GF-D8 (cell line): ENCODE results near the gene CACNB4.
A peak's percentile ranks its signal among the peaks of the same experiment; 100 is the strongest.
"Not testable (repeated sequence)": the region's sequence is repeated elsewhere in the genome, so short reads cannot be mapped to it uniquely, and the experiment has no call there.

Source experiments
- DNase-seq: peaks from one replicate; lab custom pipeline; 2025; lab: John Stamatoyannopoulos, UW

Gene CACNB4

GRCh38 chr2:151945186-151945585 is 153.7 kb downstream of the CACNB4 start:
- no peak for DNase-seq

DNA sequence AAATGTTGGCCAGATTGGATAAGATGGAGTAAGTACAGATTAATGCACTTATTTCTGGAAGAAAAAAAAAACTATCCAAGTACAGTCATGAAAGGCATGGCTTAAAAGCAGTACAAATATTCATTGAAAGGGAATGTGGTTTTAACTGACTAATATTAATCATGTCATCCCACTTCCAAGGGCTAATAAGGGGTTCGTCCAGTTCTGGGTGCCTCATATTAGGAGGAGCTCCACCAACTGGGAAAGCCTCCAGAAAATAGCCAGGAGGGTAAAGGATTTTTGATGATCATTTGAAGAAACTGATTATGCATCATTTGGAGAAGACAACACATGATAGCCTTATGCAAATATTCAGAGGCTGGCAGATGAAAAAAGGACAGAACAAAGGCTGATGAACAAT is 155.4 kb downstream of the CACNB4 start:
- DNase-seq = no peak

GRCh38 chr2:151942540-151943205 is 156.2 kb downstream of the CACNB4 start:
- DNase-seq = peak; percentile 21

DNA sequence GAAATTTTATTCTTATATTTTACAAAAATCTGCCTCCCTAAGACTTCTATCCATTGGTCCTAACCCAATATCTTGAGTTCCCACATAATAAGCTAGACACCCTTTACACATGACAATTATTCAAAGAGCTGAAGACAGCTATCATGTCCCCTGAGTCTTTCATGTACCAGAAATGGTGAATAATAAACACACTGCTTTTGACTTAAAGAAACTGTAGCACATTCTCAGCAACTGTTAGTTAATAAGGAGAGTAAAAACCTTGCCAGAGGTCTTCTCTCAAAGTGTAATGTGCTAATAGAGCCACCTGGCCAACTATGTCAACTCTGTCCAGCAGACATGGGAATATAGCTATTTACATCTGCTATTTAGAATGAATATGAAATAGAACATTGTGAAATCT is 160.9 kb downstream of the CACNB4 start:
- no peak for DNase-seq

DNA sequence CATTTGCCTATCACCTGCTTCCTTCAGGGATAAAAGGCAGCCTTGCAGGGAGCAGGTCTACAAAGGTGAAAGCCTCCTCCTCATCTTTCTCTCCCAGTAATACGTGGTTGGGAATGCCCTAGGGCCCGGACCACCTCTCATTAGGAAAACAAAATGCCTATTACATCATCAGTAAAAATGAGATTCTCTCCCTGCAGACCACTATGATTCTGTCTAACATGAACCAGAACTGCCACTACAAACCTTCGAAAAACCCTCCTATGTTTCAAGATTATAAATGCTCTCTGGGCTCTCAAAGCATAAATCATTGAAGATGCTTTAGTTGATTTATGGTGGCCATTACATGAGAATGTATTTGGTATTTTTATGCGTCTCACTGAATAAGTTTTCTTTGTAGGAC is 162.2 kb downstream of the CACNB4 start:
- no peak for DNase-seq

- no peak for DNase-seq
Observed at GRCh38 chr2:151933266-151933804, 165.5 kb downstream of the CACNB4 start.

- no peak for DNase-seq
Observed at GRCh38 chr2:151931756-151932155, 167.1 kb downstream of the CACNB4 start.

DNA sequence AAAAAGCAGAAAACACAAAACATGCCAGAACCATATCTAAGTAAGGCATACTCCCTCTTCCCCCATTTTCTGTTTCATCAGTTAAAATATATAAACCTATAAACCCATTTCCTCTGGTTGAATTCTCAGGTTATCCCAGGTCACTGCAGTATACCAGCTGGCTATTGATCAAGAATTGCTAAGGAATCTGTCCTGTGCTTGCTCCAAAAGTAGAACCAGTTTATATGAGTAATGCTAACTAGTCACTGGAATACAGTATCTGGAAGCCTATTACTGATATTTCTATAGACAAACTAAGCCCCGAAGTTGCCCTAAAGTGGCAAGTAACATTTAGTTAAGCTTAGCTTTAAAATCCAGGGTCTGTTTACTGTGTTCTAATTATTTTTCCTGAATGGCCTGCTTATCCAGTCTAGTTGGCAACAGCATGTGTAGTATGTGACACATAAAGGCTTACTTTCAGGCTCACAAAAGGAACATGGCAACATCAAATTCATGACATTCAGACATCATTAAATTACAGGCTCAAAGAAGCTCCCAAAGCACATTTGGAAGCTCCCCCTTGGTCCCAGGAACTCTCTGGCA is 167.7 kb downstream of the CACNB4 start:
- DNase-seq = no peak

GRCh38 chr2:151930042-151930441 is 168.8 kb downstream of the CACNB4 start:
- DNase-seq = no peak

DNA sequence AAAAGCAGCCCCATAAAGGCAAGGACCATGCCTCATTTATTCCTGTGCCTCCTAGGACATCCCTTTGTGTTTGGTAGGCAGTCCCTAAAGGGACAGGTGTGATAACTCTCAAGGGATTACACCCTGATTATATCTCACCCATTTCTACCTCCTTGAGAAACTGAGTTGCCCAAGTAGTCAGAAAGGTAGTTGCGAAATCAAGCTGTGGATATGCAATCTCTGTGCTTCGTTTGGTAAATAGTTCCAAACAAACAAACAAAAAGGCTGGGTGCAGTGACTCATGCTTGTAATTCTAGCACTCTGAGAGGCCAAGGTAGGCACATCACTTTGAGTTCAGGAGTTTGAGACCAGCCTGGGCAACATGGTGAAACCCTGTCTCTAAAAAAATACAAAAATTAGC is 170.5 kb downstream of the CACNB4 start:
- no peak for DNase-seq

- DNase-seq = no peak
Observed at GRCh38 chr2:151927501-151928221, 171.2 kb downstream of the CACNB4 start.

DNA sequence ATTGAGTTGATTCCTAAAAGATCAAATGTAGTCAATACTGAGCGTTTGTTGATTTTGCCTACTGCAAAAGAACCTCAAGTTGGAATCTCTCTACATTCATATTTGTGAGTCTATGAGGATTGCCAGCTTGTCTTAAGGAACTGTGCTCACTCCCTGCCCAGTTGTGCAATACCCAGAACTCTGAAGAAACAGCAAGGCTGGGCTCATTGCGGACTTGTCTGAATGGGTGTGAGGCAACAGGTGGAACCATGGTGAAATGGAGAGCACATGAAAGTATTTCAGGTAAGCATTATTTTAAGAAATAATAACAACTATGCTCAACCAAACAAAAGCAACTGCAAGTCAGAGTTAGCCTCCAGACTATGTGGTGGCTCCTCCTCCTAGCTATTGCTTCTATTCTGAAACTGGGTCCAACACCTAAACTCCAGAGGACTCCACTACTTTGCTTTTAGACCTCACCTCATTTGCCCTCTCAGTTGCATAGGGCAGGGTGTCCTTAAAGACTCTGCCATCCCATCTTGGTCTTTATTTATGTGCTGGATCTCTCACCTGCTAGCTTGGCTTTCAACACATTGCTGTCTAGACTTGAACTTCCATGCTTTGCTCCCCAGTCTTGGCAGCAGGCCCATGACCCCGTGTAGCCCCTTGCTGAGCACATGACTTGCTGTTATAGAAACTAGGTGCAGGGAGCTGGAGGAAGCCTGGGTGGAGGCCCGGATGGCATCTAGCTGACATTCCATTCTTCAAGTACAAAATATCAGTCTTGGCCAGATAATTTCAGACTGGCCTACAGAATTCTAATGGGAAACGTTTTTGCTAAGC is 175.8 kb downstream of the CACNB4 start:
- peak; percentile 85 for DNase-seq

DNA sequence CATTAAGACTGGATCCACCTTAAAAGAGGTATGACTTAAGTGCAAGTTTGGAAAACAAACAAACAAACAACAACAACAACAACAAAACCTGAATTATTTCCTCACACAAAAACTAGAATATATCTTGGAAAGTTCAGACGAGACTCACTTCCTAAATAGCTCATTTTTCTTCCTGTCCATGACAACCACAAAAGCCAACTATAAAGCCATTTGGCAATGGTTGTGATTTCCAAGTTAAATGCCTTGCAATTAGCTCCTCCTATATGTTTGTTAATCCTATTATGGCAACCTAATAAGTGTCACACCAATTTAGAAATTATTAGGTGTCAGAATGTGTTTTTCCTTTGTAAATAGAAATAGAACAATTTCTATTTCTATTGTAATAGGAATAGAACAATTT is 179.1 kb downstream of the CACNB4 start:
- no peak for DNase-seq

DNA sequence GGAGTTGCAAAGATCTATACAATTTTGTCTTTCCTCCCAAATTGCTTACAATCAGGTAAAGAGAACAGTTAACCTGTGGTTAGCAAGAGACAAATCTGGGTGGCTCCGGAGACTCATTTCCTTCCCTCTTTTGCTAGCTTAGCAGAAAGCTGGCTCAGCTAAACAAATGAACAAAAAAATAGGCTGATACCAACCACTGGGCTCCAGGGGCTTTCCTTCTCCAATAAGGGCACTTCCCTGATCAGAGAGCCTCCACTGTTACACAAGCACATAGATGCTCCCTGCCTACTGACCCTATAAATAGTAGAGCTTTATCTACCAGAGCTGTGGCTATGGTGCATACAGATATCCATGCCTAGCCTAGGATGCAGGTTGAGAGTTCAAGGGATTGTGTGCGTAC is 180.5 kb downstream of the CACNB4 start:
- DNase-seq = peak; percentile 44

GRCh38 chr2:151916632-151917031 is 182.2 kb downstream of the CACNB4 start:
- DNase-seq = no peak

- not testable (repeated sequence) for DNase-seq
Observed at GRCh38 chr2:151915629-151916025, 183.2 kb downstream of the CACNB4 start.

- DNase-seq = no peak
Observed at GRCh38 chr2:151914989-151915628, 183.7 kb downstream of the CACNB4 start.

DNA sequence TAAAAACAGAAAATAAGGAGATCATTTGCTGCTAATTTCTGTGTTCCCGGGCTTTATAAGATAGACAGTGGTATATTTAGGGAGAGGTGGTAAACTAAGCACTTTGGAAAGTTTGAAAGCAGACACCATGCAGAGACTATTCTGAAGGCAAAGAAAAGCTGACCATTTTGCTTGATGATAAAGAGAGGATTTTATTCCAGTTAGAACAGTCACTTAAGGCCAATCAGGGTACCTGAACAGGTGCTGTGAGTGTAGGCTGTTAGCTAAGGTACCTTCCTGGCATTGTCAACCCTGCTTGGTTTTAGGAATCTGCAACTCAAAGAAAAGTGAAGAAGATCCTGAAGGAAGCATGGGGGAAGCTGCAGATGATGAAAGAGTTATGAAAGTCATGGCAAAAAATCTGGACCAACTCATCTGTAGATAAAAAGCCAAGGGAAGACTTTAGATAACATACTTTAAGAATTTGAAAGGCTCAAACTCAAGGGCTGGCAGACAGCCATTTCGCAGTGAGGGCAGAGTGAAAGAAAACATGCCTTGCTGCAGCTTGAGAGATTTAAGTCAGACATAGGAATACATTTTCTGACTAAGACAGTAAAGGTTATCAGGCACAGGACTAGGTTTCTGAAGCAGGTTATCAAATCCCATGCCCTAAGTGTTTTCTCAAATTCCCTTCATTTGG is 190.5 kb downstream of the CACNB4 start:
- no peak for DNase-seq

GRCh38 chr2:151907286-151908203 is 191.3 kb downstream of the CACNB4 start:
- no peak for DNase-seq

DNA sequence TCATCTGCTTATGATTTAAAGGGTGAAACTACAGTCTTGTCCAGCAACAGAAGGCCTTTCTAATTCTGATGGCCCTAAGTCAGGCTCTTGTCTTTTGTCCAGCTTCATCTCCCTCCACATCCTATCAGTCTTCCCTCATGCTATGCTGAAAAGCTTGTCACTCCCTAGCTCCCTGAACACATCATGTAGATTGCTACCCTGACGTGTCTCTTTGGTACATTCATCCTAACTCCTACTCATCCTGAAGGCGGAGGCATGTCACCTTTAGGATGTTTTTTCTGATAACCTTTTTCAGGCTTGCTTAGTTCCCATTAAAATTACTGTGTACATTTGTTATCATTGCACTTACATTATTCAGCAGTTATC is 192.2 kb downstream of the CACNB4 start:
- DNase-seq = no peak
